Activated T-cell treated with anti-CD3 and anti-CD28 coated beads, Interleukin-2, amount 50 U/mL, for 24 hours (primary cell): ENCODE results near the gene BHLHE23.

Source experiments
- DNase-seq: peaks from one replicate; pipeline ENCODE4 v3.0.0-alpha.2; 2020
- H3K27ac Mint-ChIP-seq: 2 replicates; pipeline ENCODE4 v1.8.0; 2020; ENCODE audit warnings: mild to moderate bottlenecking, mixed read lengths
- H3K27me3 Mint-ChIP-seq: 2 replicates; pipeline ENCODE4 v1.8.0; 2020; ENCODE audit warnings: mixed read lengths
- H3K36me3 Mint-ChIP-seq: 2 replicates; pipeline ENCODE4 v1.8.0; 2020; ENCODE audit warnings: low read depth, mixed read lengths
- H3K4me1 Mint-ChIP-seq: 2 replicates; pipeline ENCODE4 v1.8.0; 2020; ENCODE audit warnings: low read depth, mixed read lengths
- H3K4me3 Mint-ChIP-seq: 2 replicates; pipeline ENCODE4 v1.8.0; 2020; ENCODE audit warnings: mild to moderate bottlenecking, moderate library complexity, mixed read lengths
- H3K9me3 Mint-ChIP-seq: 2 replicates; pipeline ENCODE4 v1.8.0; 2020; ENCODE audit warnings: mixed read lengths

BHLHE23 gene

DNA sequence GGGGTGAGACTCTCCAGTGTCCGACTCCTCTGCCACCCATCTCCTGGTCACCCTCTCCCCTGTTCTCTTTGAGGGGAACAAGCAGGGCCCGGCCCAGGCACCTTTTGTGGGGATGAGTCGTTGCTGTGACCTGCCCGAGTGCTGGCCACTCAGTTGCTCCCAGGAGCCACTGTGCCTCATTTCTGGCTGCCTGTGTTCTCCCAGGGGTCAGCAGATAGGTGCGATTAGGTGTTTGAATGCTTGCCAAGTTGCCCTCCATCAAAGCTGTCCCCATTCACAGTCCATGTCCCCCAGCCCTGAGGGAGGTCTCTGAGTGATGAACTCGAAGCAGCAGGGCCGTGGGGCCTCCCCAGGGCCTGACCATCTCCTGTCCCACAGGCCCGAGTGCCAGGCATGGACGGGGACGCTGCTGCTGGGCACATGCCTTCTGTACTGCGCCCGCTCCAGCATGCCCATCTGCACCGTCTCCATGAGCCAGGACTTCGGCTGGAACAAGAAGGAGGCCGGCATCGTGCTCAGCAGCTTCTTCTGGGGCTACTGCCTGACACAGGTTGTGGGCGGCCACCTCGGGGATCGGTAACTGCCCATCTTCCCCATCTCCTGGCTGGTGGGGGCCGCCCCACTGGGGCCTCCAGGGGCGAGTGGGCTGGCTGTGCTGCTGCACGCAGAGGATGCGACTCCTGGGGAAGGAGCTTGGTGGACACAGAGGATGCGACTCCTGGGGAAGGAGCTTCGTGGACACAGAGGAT, 50.2 kb downstream of the BHLHE23 start:
- H3K27ac Mint-ChIP-seq = no peak overlapping the region
- peaks cover 23% of the 10 kb centered on the region for H3K36me3 Mint-ChIP-seq
- H3K9me3 Mint-ChIP-seq = no peaks in the 10 kb centered on the region
- H3K27me3 Mint-ChIP-seq = no peaks in the 10 kb centered on the region
- DNase-seq = no peak
- no peak overlapping the region for H3K4me3 Mint-ChIP-seq
- H3K4me1 Mint-ChIP-seq = peaks cover 27% of the 10 kb centered on the region
